HG03039 (cell line): ENCODE data around the gene COQ10A.
A peak's percentile ranks its signal among the peaks of the same experiment; 100 is the strongest.

ENCODE experiments used
- ATAC-seq: cut with Tn5 transposase; IDR thresholded peaks from one replicate; pipeline ENCODE4 v1.9.1; 2021; ENCODE audit warnings: mild to moderate bottlenecking, moderate library complexity; ENCODE audit not compliant: unreplicated experiment

Gene COQ10A

GRCh38 chr12:56308714-56309113 is 42.0 kb downstream of the COQ10A start:
- ATAC-seq, result no peak

- ATAC-seq, result no peak
Observed at GRCh38 chr12:56311003-56311402, 44.3 kb downstream of the COQ10A start.

- no peak for ATAC-seq
Observed at GRCh38 chr12:56315249-56315621, 48.5 kb downstream of the COQ10A start.

GRCh38 chr12:56315622-56316473 is 49.1 kb downstream of the COQ10A start, which contains the start of gene CNPY2:
TSS of gene CNPY2 (minus strand) at chr12:56315988. CDS start at chr12:56315217, 771 bp downstream.
- peak; percentile 80 for ATAC-seq

- no peak for ATAC-seq
Observed at GRCh38 chr12:56317675-56318074, 50.9 kb downstream of the COQ10A start.
